ENCODE results near the gene PPIA. TPM values are rescaled to one million over a fixed set of nuclear protein-coding genes. Genes with fewer than 3 reads are reported as not detected.

The PPIA gene
- total RNA-seq, 1 experiment from 2014 or later: 2,465 TPM

GRCh38 chr7:44762726-44763522 is 33.6 kb upstream of the PPIA start:
- ATAC-seq (no peak), DNase-seq (ENCODE audit: low spot score) (no peak)
- Mint-ChIP-seq H3K27me3 (ENCODE audit: low read depth) (no peaks in the 10 kb centered on the region), H3K27ac (no peak overlapping the region), H3K36me3 (peaks cover 63% of the 10 kb centered on the region), H3K9me3 (no peaks in the 10 kb centered on the region), H3K4me3 (no peak overlapping the region), H3K4me1 (peaks cover 4% of the 10 kb centered on the region)
- POLR2A ChIA-PET: interaction anchor here (0.6 kb wide), 2 partner anchors 28 to 130 kb away, joined by 3 to 5 read pairs; no protein-coding TSS in a partner anchor
- CTCF ChIA-PET: interaction anchor here (1.3 kb wide), 1 partner anchor 9 kb away, joined by 3 read pairs; no protein-coding TSS in a partner anchor
- TF ChIP-seq SMAD4 (CRISPR knock-in tag; IDR thresholded peaks at IDR 0.05): no peak
- no peak for TF ChIP-seq MXD4 (CRISPR knock-in tag; IDR thresholded peaks at IDR 0.05; ENCODE audit: borderline replicate concordance)

- no peak overlapping the region for H3K27ac Mint-ChIP-seq
- CTCF ChIA-PET: no interaction called here
These were observed 32.4 kb upstream of the PPIA start for GRCh38 chr7:44764081-44764480.

More at GRCh38 chr7:44764081-44764480, 32.4 kb upstream of the PPIA start:
- Mint-ChIP-seq H3K4me1 (peaks cover 16% of the 10 kb centered on the region), H3K36me3 (peaks cover 67% of the 10 kb centered on the region), H3K9me3 (no peaks in the 10 kb centered on the region), H3K4me3 (no peak overlapping the region), H3K27me3 (ENCODE audit: low read depth) (no peaks in the 10 kb centered on the region)
- no peak for DNase-seq (ENCODE audit: low spot score)
- ATAC-seq: no peak
- POLR2A ChIA-PET: no interaction called here
- TF ChIP-seq ZNF121 (CRISPR knock-in tag; IDR thresholded peaks at IDR 0.05) (no peak), EMX1 (CRISPR knock-in tag; IDR thresholded peaks at IDR 0.05) (no peak), E2F4 (CRISPR knock-in tag; IDR thresholded peaks at IDR 0.05; ENCODE audit: borderline replicate concordance, low read depth) (no peak), RORB (CRISPR knock-in tag; IDR thresholded peaks at IDR 0.05) (no peak), CREM (CRISPR knock-in tag; IDR thresholded peaks at IDR 0.05) (no peak), E2F5 (CRISPR knock-in tag; IDR thresholded peaks at IDR 0.05) (no peak), RELA (CRISPR knock-in tag; IDR thresholded peaks at IDR 0.05; ENCODE audit: borderline replicate concordance) (no peak), MAX (CRISPR knock-in tag; IDR thresholded peaks at IDR 0.05) (no peak), JUN (CRISPR knock-in tag; IDR thresholded peaks at IDR 0.05) (no peak), MYBL2 (CRISPR knock-in tag; IDR thresholded peaks at IDR 0.05) (no peak), ATF6 (CRISPR knock-in tag; IDR thresholded peaks at IDR 0.05) (no peak), ZNF416 (CRISPR knock-in tag; IDR thresholded peaks at IDR 0.05) (no peak), ZNF425 (CRISPR knock-in tag; conservative IDR thresholded peaks at IDR 0.05) (no peak), USF1 (CRISPR knock-in tag; IDR thresholded peaks at IDR 0.05) (no peak)

Measured in WTC11 (cell line).